Measurements from ENCODE around the gene OR9A2.

Gene OR9A2

GRCh38 chr7:143002898-143003297 is 24.0 kb downstream of the OR9A2 start:
- TF ChIP-seq, protein P1, sequence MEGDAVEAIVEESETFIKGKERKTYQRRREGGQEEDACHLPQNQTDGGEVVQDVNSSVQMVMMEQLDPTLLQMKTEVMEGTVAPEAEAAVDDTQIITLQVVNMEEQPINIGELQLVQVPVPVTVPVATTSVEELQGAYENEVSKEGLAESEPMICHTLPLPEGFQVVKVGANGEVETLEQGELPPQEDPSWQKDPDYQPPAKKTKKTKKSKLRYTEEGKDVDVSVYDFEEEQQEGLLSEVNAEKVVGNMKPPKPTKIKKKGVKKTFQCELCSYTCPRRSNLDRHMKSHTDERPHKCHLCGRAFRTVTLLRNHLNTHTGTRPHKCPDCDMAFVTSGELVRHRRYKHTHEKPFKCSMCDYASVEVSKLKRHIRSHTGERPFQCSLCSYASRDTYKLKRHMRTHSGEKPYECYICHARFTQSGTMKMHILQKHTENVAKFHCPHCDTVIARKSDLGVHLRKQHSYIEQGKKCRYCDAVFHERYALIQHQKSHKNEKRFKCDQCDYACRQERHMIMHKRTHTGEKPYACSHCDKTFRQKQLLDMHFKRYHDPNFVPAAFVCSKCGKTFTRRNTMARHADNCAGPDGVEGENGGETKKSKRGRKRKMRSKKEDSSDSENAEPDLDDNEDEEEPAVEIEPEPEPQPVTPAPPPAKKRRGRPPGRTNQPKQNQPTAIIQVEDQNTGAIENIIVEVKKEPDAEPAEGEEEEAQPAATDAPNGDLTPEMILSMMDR (conservative IDR thresholded peaks at IDR 0.05; ENCODE audit: low read length): no peak
- DNase-seq (ENCODE audit: low read depth): no peak
- no peak overlapping the region for H3K4me3 ChIP-seq (ENCODE audit: low read length)

- H3K4me3 ChIP-seq (ENCODE audit: low read length): no peak overlapping the region
- TF ChIP-seq, protein P1 (conservative IDR thresholded peaks at IDR 0.05; ENCODE audit: low read length): peak; percentile 37
- no peak for DNase-seq (ENCODE audit: low read depth)
These were observed 24.8 kb downstream of the OR9A2 start for GRCh38 chr7:143002106-143002505.

- TF ChIP-seq, protein P1 (conservative IDR thresholded peaks at IDR 0.05; ENCODE audit: low read length): no peak
- H3K4me3 ChIP-seq (ENCODE audit: low read length): no peak overlapping the region
- no peak for DNase-seq (ENCODE audit: low read depth)
These were observed 26.3 kb downstream of the OR9A2 start for GRCh38 chr7:143000648-143001047.

- no peak for DNase-seq (ENCODE audit: low read depth)
- H3K4me3 ChIP-seq (ENCODE audit: low read length): no peak overlapping the region
- TF ChIP-seq, protein P1 (conservative IDR thresholded peaks at IDR 0.05; ENCODE audit: low read length): no peak
These were observed 27.1 kb downstream of the OR9A2 start for GRCh38 chr7:142999793-143000192.

GRCh38 chr7:142998966-142999365 is 28.0 kb downstream of the OR9A2 start:
- TF ChIP-seq, protein P1 (conservative IDR thresholded peaks at IDR 0.05; ENCODE audit: low read length): no peak
- DNase-seq (ENCODE audit: low read depth): no peak
- no peak overlapping the region for H3K4me3 ChIP-seq (ENCODE audit: low read length)

DNA sequence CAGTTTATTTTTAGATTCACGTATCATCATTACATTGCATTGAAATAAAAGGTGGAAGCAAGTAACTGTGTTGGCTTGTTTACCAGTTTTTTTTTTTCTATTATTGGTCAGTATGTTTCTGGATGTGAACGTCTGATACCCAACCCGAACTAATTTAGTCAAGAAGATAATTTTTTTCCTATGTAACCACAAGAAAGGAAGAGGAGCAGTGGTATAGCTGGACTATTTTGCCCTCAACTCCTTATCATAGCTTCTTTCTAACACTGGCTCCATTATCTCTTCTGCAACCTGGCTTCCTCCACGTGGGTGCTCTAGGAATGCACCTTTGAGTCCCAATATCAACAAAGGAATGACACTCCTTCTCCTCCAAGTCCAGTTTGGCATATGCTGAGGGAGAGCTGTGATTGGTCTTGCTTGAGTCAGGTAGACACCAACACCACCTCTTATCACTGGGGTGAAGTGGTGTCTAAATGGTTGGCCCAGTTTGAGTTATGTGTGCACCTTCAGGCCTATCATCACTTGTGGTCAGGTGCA is 29.4 kb downstream of the OR9A2 start:
- TF ChIP-seq, protein P1 (conservative IDR thresholded peaks at IDR 0.05; ENCODE audit: low read length): no peak
- no peak for DNase-seq (ENCODE audit: low read depth)
- H3K4me3 ChIP-seq (ENCODE audit: low read length): no peak overlapping the region

DNA sequence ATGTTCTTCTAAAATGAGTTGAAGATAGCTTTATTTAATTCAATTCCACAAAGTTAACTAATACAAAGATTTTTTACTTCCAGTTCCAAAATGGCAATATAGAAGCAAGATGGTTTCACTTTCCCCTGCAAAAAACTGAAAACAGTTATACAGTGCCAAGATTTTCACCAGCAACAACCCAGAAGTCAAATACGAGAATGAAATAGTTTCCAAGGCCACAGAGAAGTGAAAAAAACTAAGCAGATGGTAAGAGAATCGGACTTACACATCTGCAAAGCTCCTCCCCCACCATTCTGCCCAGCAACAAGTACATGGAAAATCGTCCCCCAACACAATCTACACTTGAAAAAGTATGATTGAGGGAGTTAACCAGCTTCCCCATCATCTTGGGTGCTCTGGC is 34.5 kb downstream of the OR9A2 start:
- DNase-seq (ENCODE audit: low read depth): peak; percentile 25
- H3K4me3 ChIP-seq (ENCODE audit: low read length): no peak overlapping the region; the same call in 1 of the 2 replicates
- TF ChIP-seq, protein P1 (conservative IDR thresholded peaks at IDR 0.05; ENCODE audit: low read length): no peak
